ENCODE results near the gene ZSCAN12. TPM values are rescaled to one million over a fixed set of nuclear protein-coding genes. Genes with fewer than 3 reads are reported as not detected.
"Not testable (repeated sequence)": the region's sequence is repeated elsewhere in the genome, so short reads cannot be mapped to it uniquely, and the experiment has no call there.

The ZSCAN12 gene
- total RNA-seq, 1 experiment from 2014 or later: 0.81 TPM

DNA sequence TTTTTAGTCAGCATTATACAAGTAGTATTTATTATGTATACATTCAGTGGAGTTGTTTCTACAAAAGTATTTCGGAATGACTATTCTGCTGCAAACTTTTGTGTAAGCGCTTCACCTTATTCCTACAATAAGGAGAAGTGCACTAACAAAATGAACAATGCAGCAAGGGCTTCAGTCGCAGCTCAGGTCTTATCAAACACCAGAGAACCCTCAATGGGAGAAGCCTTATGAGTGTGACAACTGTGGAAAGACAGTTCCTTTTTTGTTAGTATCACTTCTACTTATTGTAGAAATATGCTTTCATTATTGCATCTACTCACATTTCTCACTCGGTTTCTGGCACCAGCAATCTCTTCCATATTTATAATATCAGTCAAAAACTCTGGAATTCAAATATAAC is 31.0 kb downstream of the ZSCAN12 start:
- intact Hi-C loops (cut with micrococcal nuclease): no loop called here
- H4K20me1 ChIP-seq (ENCODE audit: insufficient read depth): no peaks in the 10 kb centered on the region
- H3K27ac ChIP-seq (ENCODE audit: low read depth, low read length): no peak overlapping the region
- DNase-seq (ENCODE audit: low read depth, low spot score) (no peak), ATAC-seq (no peak)
- no peak overlapping the region for H3K4me3 ChIP-seq (replicated peaks in 1 of 2; ENCODE audit: low read depth in 1 of 2, low read length in 2 of 2)
- H2AFZ ChIP-seq (ENCODE audit: low read depth, low read length, poor library complexity, severe bottlenecking): no peak overlapping the region
- H3K79me2 ChIP-seq (ENCODE audit: insufficient read depth, low read length): no peaks in the 10 kb centered on the region
- RAD21 ChIA-PET (ENCODE audit: low non-redundant PET in 1 of 2, low total read pairs in 2 of 2, uncharacterized antibody in 2 of 2, unreplicated experiment in 2 of 2): no interaction called here
- no peak overlapping the region for H3K4me2 ChIP-seq (ENCODE audit: low read length)
- peaks cover 13 to 17% of the 10 kb centered on the region in 2 experiments; a peak in 3 of 4 replicates for H3K36me3 ChIP-seq (ENCODE audit: control insufficient read depth in 1 of 2, insufficient read depth in 2 of 2, low read length in 2 of 2)
- H3K9me3 ChIP-seq (ENCODE audit: control insufficient read depth in 1 of 2, insufficient read depth in 1 of 2, low read depth in 1 of 2, low read length in 2 of 2): no peaks in the 10 kb centered on the region
- no TSS peak for BruUV-seq (replicated peaks)
- CTCF ChIA-PET: no interaction called here
- H3K9me2 ChIP-seq (ENCODE audit: insufficient read depth): no peaks in the 10 kb centered on the region
- TF ChIP-seq RAD21 (IDR thresholded peaks at IDR 0.05; ENCODE audit: low read depth): no peak
- TF ChIP-seq EGR1 (IDR thresholded peaks at IDR 0.05; ENCODE audit: low read depth): no peak
- TF ChIP-seq CEBPB (IDR thresholded peaks at IDR 0.05; ENCODE audit: low read depth): no peak
- TF ChIP-seq, protein P1, sequence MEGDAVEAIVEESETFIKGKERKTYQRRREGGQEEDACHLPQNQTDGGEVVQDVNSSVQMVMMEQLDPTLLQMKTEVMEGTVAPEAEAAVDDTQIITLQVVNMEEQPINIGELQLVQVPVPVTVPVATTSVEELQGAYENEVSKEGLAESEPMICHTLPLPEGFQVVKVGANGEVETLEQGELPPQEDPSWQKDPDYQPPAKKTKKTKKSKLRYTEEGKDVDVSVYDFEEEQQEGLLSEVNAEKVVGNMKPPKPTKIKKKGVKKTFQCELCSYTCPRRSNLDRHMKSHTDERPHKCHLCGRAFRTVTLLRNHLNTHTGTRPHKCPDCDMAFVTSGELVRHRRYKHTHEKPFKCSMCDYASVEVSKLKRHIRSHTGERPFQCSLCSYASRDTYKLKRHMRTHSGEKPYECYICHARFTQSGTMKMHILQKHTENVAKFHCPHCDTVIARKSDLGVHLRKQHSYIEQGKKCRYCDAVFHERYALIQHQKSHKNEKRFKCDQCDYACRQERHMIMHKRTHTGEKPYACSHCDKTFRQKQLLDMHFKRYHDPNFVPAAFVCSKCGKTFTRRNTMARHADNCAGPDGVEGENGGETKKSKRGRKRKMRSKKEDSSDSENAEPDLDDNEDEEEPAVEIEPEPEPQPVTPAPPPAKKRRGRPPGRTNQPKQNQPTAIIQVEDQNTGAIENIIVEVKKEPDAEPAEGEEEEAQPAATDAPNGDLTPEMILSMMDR (IDR thresholded peaks at IDR 0.05 in 2 of 3, conservative IDR thresholded peaks at IDR 0.05 in 1 of 3; ENCODE audit: borderline replicate concordance in 1 of 3, insufficient read depth in 1 of 3, low read depth in 2 of 3, low read length in 2 of 3): no peak
- TF ChIP-seq, protein P2, sequence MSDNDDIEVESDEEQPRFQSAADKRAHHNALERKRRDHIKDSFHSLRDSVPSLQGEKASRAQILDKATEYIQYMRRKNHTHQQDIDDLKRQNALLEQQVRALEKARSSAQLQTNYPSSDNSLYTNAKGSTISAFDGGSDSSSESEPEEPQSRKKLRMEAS (IDR thresholded peaks at IDR 0.05): no peak
- no peak for TF ChIP-seq EZH2phosphoT487 (IDR thresholded peaks at IDR 0.05; ENCODE audit: borderline replicate concordance)
- TF ChIP-seq TCF7L2 (IDR thresholded peaks at IDR 0.05; ENCODE audit: borderline replicate concordance, extremely low read depth, insufficient read depth, insufficient read length): no peak
- no peak for TF ChIP-seq JUND (IDR thresholded peaks at IDR 0.05)
- no peak for TF ChIP-seq POLR2A (IDR thresholded peaks at IDR 0.05; ENCODE audit: borderline replicate concordance, extremely low read depth, insufficient read depth, insufficient read length)
- TF ChIP-seq, protein P3, sequence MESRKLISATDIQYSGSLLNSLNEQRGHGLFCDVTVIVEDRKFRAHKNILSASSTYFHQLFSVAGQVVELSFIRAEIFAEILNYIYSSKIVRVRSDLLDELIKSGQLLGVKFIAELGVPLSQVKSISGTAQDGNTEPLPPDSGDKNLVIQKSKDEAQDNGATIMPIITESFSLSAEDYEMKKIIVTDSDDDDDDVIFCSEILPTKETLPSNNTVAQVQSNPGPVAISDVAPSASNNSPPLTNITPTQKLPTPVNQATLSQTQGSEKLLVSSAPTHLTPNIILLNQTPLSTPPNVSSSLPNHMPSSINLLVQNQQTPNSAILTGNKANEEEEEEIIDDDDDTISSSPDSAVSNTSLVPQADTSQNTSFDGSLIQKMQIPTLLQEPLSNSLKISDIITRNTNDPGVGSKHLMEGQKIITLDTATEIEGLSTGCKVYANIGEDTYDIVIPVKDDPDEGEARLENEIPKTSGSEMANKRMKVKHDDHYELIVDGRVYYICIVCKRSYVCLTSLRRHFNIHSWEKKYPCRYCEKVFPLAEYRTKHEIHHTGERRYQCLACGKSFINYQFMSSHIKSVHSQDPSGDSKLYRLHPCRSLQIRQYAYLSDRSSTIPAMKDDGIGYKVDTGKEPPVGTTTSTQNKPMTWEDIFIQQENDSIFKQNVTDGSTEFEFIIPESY (IDR thresholded peaks at IDR 0.05; ENCODE audit: extremely low read depth, insufficient replicate concordance, low read length): no peak
- TF ChIP-seq, protein P4, sequence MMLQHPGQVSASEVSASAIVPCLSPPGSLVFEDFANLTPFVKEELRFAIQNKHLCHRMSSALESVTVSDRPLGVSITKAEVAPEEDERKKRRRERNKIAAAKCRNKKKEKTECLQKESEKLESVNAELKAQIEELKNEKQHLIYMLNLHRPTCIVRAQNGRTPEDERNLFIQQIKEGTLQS (IDR thresholded peaks at IDR 0.05): no peak
- no peak for TF ChIP-seq EZH2 (IDR thresholded peaks at IDR 0.05)
- TF ChIP-seq ZFX (IDR thresholded peaks at IDR 0.05): no peak
- no peak for TF ChIP-seq POLR2AphosphoS5 (IDR thresholded peaks at IDR 0.05; ENCODE audit: low read depth, low read length)
- no peak for TF ChIP-seq FOSL1 (IDR thresholded peaks at IDR 0.05; ENCODE audit: low read depth)
- TF ChIP-seq ELF1 (IDR thresholded peaks at IDR 0.05; ENCODE audit: borderline replicate concordance, low read depth): no peak
- H3K27me3 ChIP-seq (ENCODE audit: insufficient read depth, low read length): no peaks in the 10 kb centered on the region
- no peak overlapping the region for H3K9ac ChIP-seq (ENCODE audit: low read length)
- POLR2A ChIA-PET: no interaction called here
- H3K4me1 ChIP-seq (ENCODE audit: control insufficient read depth in 1 of 2, insufficient read depth in 2 of 2, low read length in 2 of 2): no peaks in the 10 kb centered on the region

DNA sequence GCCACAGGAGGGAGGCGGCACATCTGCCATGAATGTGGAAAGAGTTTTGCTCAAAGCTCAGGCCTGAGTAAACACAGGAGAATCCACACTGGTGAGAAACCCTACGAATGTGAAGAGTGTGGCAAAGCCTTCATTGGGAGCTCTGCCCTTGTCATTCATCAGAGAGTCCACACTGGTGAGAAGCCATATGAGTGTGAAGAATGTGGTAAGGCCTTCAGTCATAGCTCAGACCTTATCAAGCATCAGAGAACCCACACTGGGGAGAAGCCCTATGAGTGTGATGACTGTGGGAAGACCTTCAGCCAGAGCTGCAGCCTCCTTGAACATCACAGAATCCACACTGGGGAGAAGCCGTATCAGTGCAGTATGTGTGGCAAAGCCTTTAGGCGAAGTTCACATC is 34.0 kb downstream of the ZSCAN12 start:
- DNase-seq (ENCODE audit: low read depth, low spot score); H2AFZ ChIP-seq (ENCODE audit: low read depth, low read length, poor library complexity, severe bottlenecking); H3K9me2 ChIP-seq (ENCODE audit: insufficient read depth); CTCF ChIA-PET; H3K27ac ChIP-seq (ENCODE audit: low read depth, low read length); H3K79me2 ChIP-seq (ENCODE audit: insufficient read depth, low read length); H3K4me3 ChIP-seq (replicated peaks in 1 of 2; ENCODE audit: low read depth in 1 of 2, low read length in 2 of 2); RAD21 ChIA-PET (ENCODE audit: low non-redundant PET in 1 of 2, low total read pairs in 2 of 2, uncharacterized antibody in 2 of 2, unreplicated experiment in 2 of 2); H3K27me3 ChIP-seq (ENCODE audit: insufficient read depth, low read length); H3K4me1 ChIP-seq (ENCODE audit: control insufficient read depth in 1 of 2, insufficient read depth in 2 of 2, low read length in 2 of 2); ATAC-seq; H3K9me3 ChIP-seq (ENCODE audit: control insufficient read depth in 1 of 2, insufficient read depth in 1 of 2, low read depth in 1 of 2, low read length in 2 of 2); H4K20me1 ChIP-seq (ENCODE audit: insufficient read depth); intact Hi-C loops (cut with micrococcal nuclease); BruUV-seq (replicated peaks); POLR2A ChIA-PET; H3K9ac ChIP-seq (ENCODE audit: low read length); H3K4me2 ChIP-seq (ENCODE audit: low read length): not testable (repeated sequence)
- H3K36me3 ChIP-seq (ENCODE audit: control insufficient read depth in 1 of 2, insufficient read depth in 2 of 2, low read length in 2 of 2): peaks cover 16 to 19% of the 10 kb centered on the region in 2 experiments
